Stimulated activated CD8-positive, alpha-beta memory T cell treated with anti-CD3 and anti-CD28 coated beads, Interleukin-12 subunit alpha, Interleukin-12 subunit beta, amount 100 ng/mL, for 24 hours (primary cell): ENCODE data around the gene MTA1.

Source experiments
- DNase-seq: peaks from one replicate; pipeline ENCODE4 v3.0.0-alpha.2; 2020; ENCODE audit errors: extremely low read depth

Gene MTA1

GRCh38 chr14:105486974-105487448 lies 67.4 kb downstream of the MTA1 start:
- DNase-seq: no peak

GRCh38 chr14:105487449-105487985 lies 67.9 kb downstream of the MTA1 start:
- DNase-seq: no peak

- no peak for DNase-seq
These were observed 68.6 kb downstream of the MTA1 start for GRCh38 chr14:105487986-105488777.

GRCh38 chr14:105488781-105489541 lies 69.3 kb downstream of the MTA1 start:
- DNase-seq: no peak

- peak; percentile 58 for DNase-seq
These were observed 70.1 kb downstream of the MTA1 start for GRCh38 chr14:105489542-105490266.

- no peak for DNase-seq
These were observed 70.6 kb downstream of the MTA1 start for GRCh38 chr14:105490267-105490571.

- DNase-seq: peak; percentile 99
These were observed 71.1 kb downstream of the MTA1 start, which contains the start of gene TEDC1 for GRCh38 chr14:105490572-105491365. TSS of gene TEDC1 (plus strand) at chr14:105491246. CDS start at chr14:105491376, 130 bp downstream.

- peak; percentile 69 for DNase-seq
These were observed 71.8 kb downstream of the MTA1 start for GRCh38 chr14:105491366-105491973.

GRCh38 chr14:105492031-105492970 lies 72.7 kb downstream of the MTA1 start:
- DNase-seq: no peak

- no peak for DNase-seq
These were observed 73.6 kb downstream of the MTA1 start for GRCh38 chr14:105492971-105493871.

- DNase-seq: no peak
These were observed 74.4 kb downstream of the MTA1 start for GRCh38 chr14:105493921-105494605.

GRCh38 chr14:105494606-105494929 lies 74.9 kb downstream of the MTA1 start:
- no peak for DNase-seq

GRCh38 chr14:105495101-105495989 lies 75.7 kb downstream of the MTA1 start:
- no peak for DNase-seq

- no peak for DNase-seq
These were observed 76.6 kb downstream of the MTA1 start for GRCh38 chr14:105495990-105496830.

GRCh38 chr14:105496831-105497591 lies 77.4 kb downstream of the MTA1 start:
- no peak for DNase-seq
